Measurements from ENCODE around the gene LSM4. TPM values are rescaled to one million over a fixed set of nuclear protein-coding genes. Genes with fewer than 3 reads are reported as not detected.

The LSM4 gene
- total and polyA plus RNA-seq, 2 of the 13 experiments (the other 11 are each of a cell fraction or from before 2014, with no cell fraction given) = 65.8 to 166 TPM

DNA sequence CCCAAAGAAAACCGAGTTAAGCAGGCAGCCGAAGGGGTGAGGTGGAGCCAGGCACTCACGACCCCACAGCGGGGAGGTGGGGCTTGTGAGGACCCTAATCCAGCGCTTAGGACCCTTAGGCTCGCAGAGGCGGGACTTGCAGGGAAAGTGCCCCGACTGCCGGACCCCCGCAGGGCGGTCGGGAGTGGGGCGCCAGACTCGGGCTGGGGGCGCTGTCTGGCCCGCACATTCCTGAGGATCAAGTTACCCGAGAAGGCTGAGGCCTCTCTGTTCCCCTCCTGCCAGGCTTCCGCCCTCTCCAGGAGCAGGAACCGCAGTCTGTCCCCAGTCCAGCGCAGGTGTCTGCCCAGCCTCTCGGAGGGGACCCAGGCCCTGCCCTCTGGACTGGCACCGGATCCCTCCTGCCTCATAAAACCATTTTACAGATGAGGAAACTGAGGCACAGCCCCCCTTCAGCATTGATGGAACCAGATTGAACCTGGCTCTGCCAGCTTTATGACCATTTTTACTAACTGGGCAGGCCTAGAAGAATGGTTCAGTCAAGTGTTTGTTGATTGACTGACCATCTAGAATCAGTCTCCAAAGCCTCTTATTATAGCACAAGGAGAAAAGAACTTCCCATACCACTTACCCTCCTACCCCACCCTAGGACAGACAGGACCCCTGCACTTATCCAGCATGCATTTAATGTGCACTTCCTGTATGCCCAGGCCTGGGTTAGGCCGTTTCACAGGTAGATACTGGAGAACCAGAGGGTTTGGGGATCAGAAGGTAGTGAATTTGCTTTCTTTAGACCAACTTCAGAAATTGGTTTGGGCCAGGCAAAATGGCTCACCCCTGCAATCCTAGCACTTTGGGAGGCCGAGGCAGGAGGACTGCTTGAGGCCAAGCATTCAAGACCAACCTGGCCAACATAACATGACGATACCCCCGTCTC lies 34.8 kb downstream of the LSM4 start:
- peaks cover 88% of the 10 kb centered on the region for H3K4me1 ChIP-seq (ENCODE audit: insufficient read depth, low read length)
- in situ Hi-C loops (cut with HindIII; ENCODE audit: extremely low pct_ligation_motif_present, low pct_unique_long_range_greater_than_20kb) (no loop called here), intact Hi-C loops (cut with micrococcal nuclease; ENCODE audit: unreplicated experiment) (loop anchor here (10.0 kb wide), 1 partner anchor 237 kb away; the partner anchor contains the start of gene ELL)
- FAIRE-seq (no peak), DNase-seq (ENCODE audit: low spot score) (no peak), ATAC-seq (no peak)
- H3K9ac ChIP-seq (ENCODE audit: insufficient read depth, low read depth, low read length) = no peak overlapping the region
- H3K4me2 ChIP-seq (ENCODE audit: low read depth, low read length) = 0 out of 2 replicates have a peak overlapping the region, but pooled peaks have one; percentile 7
- no peak overlapping the region for H2AFZ ChIP-seq (ENCODE audit: low read length)
- ChIA-PET CTCF (ENCODE audit: low intra/inter-chr PET ratio, low total read pairs) (no interaction called here), POLR2A (interaction anchor here (0.6 to 1.1 kb wide), 4 partner anchors 14 to 178 kb away, joined by 3 to 4 read pairs (median 4); partner anchors contain the start of gene IQCN)
- H4K20me1 ChIP-seq (ENCODE audit: insufficient read depth, low read length) = no peaks in the 10 kb centered on the region
- H3K9me3 ChIP-seq (ENCODE audit: low read length) = no peaks in the 10 kb centered on the region
- no peaks in the 10 kb centered on the region for H3K27me3 ChIP-seq (ENCODE audit: control insufficient read depth in 1 of 2, insufficient read depth in 2 of 2, low read length in 2 of 2)
- no peaks in the 10 kb centered on the region for H3K79me2 ChIP-seq (ENCODE audit: insufficient read depth, low read length)
- 60% methylated on average over 9 of the region's 26 CpGs for WGBS (ENCODE audit: low lambda C conversion rate)
- H3K27ac ChIP-seq (ENCODE audit: extremely low read length, insufficient read depth, low read length) = no peak overlapping the region
- BruUV-seq (replicated peaks) = no TSS peak
- no peaks in the 10 kb centered on the region for H3K36me3 ChIP-seq (replicated peaks in 1 of 2; ENCODE audit: control insufficient read depth in 1 of 2, insufficient read depth in 2 of 2, low read length in 2 of 2)
- H3K4me3 ChIP-seq (replicated peaks in 1 of 3; ENCODE audit: insufficient read depth in 1 of 3, low read depth in 2 of 3, low read length in 3 of 3) = no peak overlapping the region
- TF ChIP-seq HCFC1 (IDR thresholded peaks at IDR 0.05; ENCODE audit: low read depth, low read length) = no peak
- TF ChIP-seq FLYWCH1 (CRISPR knock-in tag; IDR thresholded peaks at IDR 0.05) = no peak
- no peak for TF ChIP-seq NKX3-1 (CRISPR knock-in tag; IDR thresholded peaks at IDR 0.05)
- TF ChIP-seq, protein P1, sequence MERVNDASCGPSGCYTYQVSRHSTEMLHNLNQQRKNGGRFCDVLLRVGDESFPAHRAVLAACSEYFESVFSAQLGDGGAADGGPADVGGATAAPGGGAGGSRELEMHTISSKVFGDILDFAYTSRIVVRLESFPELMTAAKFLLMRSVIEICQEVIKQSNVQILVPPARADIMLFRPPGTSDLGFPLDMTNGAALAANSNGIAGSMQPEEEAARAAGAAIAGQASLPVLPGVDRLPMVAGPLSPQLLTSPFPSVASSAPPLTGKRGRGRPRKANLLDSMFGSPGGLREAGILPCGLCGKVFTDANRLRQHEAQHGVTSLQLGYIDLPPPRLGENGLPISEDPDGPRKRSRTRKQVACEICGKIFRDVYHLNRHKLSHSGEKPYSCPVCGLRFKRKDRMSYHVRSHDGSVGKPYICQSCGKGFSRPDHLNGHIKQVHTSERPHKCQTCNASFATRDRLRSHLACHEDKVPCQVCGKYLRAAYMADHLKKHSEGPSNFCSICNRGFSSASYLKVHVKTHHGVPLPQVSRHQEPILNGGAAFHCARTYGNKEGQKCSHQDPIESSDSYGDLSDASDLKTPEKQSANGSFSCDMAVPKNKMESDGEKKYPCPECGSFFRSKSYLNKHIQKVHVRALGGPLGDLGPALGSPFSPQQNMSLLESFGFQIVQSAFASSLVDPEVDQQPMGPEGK (CRISPR knock-in tag; IDR thresholded peaks at IDR 0.05) = peak; percentile 56; the same call in 1 of the 2 replicates
- peak; percentile 75 for TF ChIP-seq TEAD3 (CRISPR knock-in tag; optimal IDR thresholded peaks at IDR 0.05; ENCODE audit: borderline replicate concordance)
- TF ChIP-seq, protein P2, sequence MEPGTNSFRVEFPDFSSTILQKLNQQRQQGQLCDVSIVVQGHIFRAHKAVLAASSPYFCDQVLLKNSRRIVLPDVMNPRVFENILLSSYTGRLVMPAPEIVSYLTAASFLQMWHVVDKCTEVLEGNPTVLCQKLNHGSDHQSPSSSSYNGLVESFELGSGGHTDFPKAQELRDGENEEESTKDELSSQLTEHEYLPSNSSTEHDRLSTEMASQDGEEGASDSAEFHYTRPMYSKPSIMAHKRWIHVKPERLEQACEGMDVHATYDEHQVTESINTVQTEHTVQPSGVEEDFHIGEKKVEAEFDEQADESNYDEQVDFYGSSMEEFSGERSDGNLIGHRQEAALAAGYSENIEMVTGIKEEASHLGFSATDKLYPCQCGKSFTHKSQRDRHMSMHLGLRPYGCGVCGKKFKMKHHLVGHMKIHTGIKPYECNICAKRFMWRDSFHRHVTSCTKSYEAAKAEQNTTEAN (CRISPR knock-in tag; conservative IDR thresholded peaks at IDR 0.05) = no peak
- TF ChIP-seq, protein P3, sequence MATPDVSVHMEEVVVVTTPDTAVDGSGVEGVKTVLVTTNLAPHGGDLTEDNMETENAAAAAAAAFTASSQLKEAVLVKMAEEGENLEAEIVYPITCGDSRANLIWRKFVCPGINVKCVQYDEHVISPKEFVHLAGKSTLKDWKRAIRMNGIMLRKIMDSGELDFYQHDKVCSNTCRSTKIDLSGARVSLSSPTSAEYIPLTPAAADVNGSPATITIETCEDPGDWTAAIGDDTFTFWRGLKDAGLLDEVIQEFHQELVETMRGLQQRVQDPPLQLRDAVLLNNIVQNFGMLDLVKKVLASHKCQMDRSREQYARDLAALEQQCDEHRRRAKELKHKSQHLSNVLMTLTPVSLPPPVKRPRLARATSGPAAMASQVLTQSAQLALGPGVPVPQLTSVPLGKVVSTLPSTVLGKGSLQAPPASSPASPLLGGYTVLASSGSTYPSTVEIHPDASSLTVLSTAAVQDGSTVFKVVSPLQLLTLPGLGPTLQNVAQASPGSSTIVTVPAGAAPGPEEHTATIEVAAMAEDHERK (CRISPR knock-in tag; IDR thresholded peaks at IDR 0.05; ENCODE audit: low read depth) = no peak
- TF ChIP-seq SRSF1 (optimal IDR thresholded peaks at IDR 0.05; ENCODE audit: low read depth, low read length) = no peak
- TF ChIP-seq ZNF768 (CRISPR knock-in tag; IDR thresholded peaks at IDR 0.05) = peak; percentile 76; the same call in 1 of the 2 replicates
